CD4-positive, alpha-beta T cell (primary cell): ENCODE results near the gene VWF. TPM values are rescaled to one million over a fixed set of nuclear protein-coding genes. Genes with fewer than 3 reads are reported as not detected.

Experiments
- ATAC-seq: fragments of 200-7000 bp; cut with Tn5 transposase; one replicate; pipeline ENCODE4 v1.10.0; 2022; ENCODE audit warnings: mild to moderate bottlenecking; ENCODE audit not compliant: poor library complexity
- CTCF ChIA-PET: fragments of 350-600 bp; sonication (Branson Sonifier 250); formaldehyde crosslinking; loops from one replicate; lab custom pipeline; 2021; ENCODE audit warnings: antibody characterized with exemption, inconsistent platforms; lab: Charles Lee
- POLR2A ChIA-PET: fragments of 350-600 bp; sonication (Branson Sonifier 250); formaldehyde crosslinking; loops from one replicate; lab custom pipeline; 2021; ENCODE audit warnings: antibody characterized with exemption, inconsistent platforms; lab: Charles Lee
- DNase-seq, 14 experiments: peaks; one replicate each; pipeline ENCODE4 v3.0.0-alpha.2; 2013 to 2020; ENCODE audit warnings: mixed read lengths in 2 of 14
- H3K27ac ChIP-seq, 2 donors: one replicate each; pipeline versions ENCODE4 v1.5.1 to v1.7.0; 2013; ENCODE audit warnings: low read length in 2 of 2, low read depth in 1 of 2, mild to moderate bottlenecking in 1 of 2
- H3K27me3 ChIP-seq, 2 experiments: 1 replicate in 1 of 2; 2 replicates in 1 of 2; pipeline versions ENCODE4 v1.6.1 to v1.7.0; 2013; ENCODE audit warnings: low read length in 2 of 2, control low read depth in 1 of 2, mild to moderate bottlenecking in 1 of 2, moderate library complexity in 1 of 2; ENCODE audit not compliant: insufficient read depth in 2 of 2, control insufficient read depth in 1 of 2
- H3K36me3 ChIP-seq: one replicate; pipeline ENCODE4 v1.6.1; 2013; ENCODE audit warnings: low read length, control low read depth; ENCODE audit not compliant: insufficient read depth
- H3K4me1 ChIP-seq: one replicate; pipeline ENCODE4 v1.6.1; 2013; ENCODE audit warnings: low read length, control low read depth; ENCODE audit not compliant: insufficient read depth
- H3K4me3 ChIP-seq: one replicate; pipeline ENCODE4 v1.5.1; 2013; ENCODE audit warnings: mild to moderate bottlenecking, low read length, moderate library complexity
- H3K9me3 ChIP-seq, 2 experiments: 1 replicate in 1 of 2; 2 replicates in 1 of 2; pipeline versions ENCODE4 v1.6.1 to v1.7.0; 2013; ENCODE audit warnings: low read length in 2 of 2, mild to moderate bottlenecking in 2 of 2, control low read depth in 1 of 2, moderate library complexity in 1 of 2; ENCODE audit not compliant: control insufficient read depth in 1 of 2, insufficient read depth in 1 of 2
- H3K27ac Mint-ChIP-seq: one replicate; pipeline ENCODE4 v1.8.0; 2020; ENCODE audit warnings: mixed read lengths
- H3K27me3 Mint-ChIP-seq: one replicate; pipeline ENCODE4 v1.8.0; 2021; ENCODE audit warnings: mixed read lengths
- H3K36me3 Mint-ChIP-seq: one replicate; pipeline ENCODE4 v1.8.0; 2021; ENCODE audit warnings: low read depth, mixed read lengths
- H3K4me1 Mint-ChIP-seq: one replicate; pipeline ENCODE4 v1.8.0; 2021; ENCODE audit warnings: low read depth, mixed read lengths
- H3K4me3 Mint-ChIP-seq: one replicate; pipeline ENCODE4 v1.8.0; 2020; ENCODE audit warnings: mild to moderate bottlenecking, mixed read lengths
- H3K9me3 Mint-ChIP-seq: one replicate; pipeline ENCODE4 v1.8.0; 2020; ENCODE audit warnings: mixed read lengths
- intact Hi-C, 2 experiments: fragments of 100-400 bp; cut with DNase I in 1 of 2; cut with micrococcal nuclease in 1 of 2; formaldehyde crosslinking; loops; one replicate each; pipeline versions ENCODE4 v1.15.1 to v1.9.0; 2023 to 2025; cut with DNase I, micrococcal nuclease
- total RNA-seq, 174 experiments: library from RNA in 2 of 174; stranded (reverse) in 2 of 174; gene quantifications; one replicate each; pipeline ENCODE4 v1.2.3 and lab custom pipeline; 2021 to 2026
- TF ChIP-seq, protein P1 (sequence below): fragments of 200-600 bp; IDR thresholded peaks from one replicate; pipeline ENCODE4 v1.8.0; 2022; ENCODE audit warnings: antibody characterized with exemption, mild to moderate bottlenecking

Gene VWF
- total RNA-seq, 2 experiments from 2014 or later, result 0.20 TPM; not detected in 1

DNA sequence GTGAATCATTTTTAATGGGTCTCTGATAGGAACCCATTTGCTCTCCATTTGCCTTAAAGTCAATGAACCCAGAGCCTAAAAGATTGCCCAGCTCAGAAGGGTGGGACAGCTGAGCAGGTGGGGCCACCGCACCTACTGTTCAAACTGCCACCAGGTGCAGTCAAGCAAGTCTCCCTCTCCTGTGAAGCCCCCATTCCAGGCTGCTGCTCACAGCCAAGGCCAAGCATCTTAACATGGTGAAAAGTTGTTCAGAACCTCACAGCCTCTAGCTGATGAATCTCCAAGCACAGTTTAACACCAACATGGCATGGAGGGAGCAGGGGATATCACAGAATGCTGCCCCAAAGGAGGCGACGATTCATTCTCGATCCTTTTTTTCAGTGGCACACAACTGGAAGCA lies 209.0 kb downstream of the VWF start:
- Histone ChIP-seq H3K27me3 (peaks cover 2 to 4% of the 10 kb centered on the region in 2 experiments), H3K27ac (no peak overlapping the region), H3K4me1 (no peaks in the 10 kb centered on the region), H3K4me3 (no peak overlapping the region), H3K36me3 (no peaks in the 10 kb centered on the region), H3K9me3 (no peaks in the 10 kb centered on the region)
- ChIA-PET POLR2A (no interaction called here), CTCF (no interaction called here)
- Mint-ChIP-seq H3K9me3 (no peaks in the 10 kb centered on the region), H3K4me1 (no peaks in the 10 kb centered on the region), H3K27me3 (peaks cover 20% of the 10 kb centered on the region), H3K36me3 (no peaks in the 10 kb centered on the region), H3K27ac (no peak overlapping the region), H3K4me3 (no peak overlapping the region)
- intact Hi-C loops, result no loop called here
- ATAC-seq (no peak), DNase-seq (no peak)
- TF ChIP-seq, protein P1, sequence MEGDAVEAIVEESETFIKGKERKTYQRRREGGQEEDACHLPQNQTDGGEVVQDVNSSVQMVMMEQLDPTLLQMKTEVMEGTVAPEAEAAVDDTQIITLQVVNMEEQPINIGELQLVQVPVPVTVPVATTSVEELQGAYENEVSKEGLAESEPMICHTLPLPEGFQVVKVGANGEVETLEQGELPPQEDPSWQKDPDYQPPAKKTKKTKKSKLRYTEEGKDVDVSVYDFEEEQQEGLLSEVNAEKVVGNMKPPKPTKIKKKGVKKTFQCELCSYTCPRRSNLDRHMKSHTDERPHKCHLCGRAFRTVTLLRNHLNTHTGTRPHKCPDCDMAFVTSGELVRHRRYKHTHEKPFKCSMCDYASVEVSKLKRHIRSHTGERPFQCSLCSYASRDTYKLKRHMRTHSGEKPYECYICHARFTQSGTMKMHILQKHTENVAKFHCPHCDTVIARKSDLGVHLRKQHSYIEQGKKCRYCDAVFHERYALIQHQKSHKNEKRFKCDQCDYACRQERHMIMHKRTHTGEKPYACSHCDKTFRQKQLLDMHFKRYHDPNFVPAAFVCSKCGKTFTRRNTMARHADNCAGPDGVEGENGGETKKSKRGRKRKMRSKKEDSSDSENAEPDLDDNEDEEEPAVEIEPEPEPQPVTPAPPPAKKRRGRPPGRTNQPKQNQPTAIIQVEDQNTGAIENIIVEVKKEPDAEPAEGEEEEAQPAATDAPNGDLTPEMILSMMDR, result no peak

DNA sequence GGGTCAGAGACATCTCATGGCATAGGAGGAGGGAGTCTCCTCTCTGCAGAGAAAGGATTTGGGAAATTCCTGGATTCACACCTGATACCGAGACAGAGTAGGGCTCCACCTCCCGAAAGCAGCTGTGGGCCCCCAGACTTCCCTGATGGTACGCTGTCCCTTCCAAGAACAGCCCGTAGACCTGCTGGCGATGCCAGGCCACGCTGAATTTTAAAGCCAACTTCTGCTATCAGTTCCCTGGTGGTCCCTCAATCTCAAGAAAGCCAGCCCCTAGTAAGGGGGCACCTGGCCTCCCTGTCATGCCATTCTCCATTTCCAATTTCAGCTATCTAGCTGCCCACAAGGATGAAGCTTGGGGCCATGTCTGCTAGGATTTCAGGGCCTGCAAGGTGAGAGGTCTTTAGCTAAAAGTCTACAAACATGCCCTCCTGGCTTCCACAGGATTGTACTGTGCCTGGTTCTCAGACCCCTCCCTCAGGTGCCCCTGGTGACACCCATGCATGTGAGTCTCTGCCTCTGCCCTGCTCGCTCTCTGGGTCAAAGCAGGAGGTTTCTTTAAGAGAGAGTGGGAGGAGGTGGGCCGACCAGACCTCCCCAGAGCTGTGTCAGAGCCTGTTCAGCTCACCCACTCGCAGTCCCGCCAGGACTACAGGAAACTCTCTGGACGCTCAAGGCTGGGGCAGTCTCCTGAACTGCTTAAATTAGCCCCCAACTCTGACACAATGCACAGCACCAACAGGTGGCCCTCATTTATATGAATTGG lies 209.9 kb downstream of the VWF start:
- H3K27me3 ChIP-seq, result peaks cover 2 to 6% of the 10 kb centered on the region in 2 experiments
- H3K4me3 Mint-ChIP-seq, result no peak overlapping the region
- peaks cover 13% of the 10 kb centered on the region for H3K27me3 Mint-ChIP-seq
- ChIA-PET POLR2A (no interaction called here), CTCF (no interaction called here)
- no peaks in the 10 kb centered on the region for H3K4me1 Mint-ChIP-seq
- ATAC-seq (no peak), DNase-seq (no peak)
- no peak overlapping the region for H3K4me3 ChIP-seq
- no peaks in the 10 kb centered on the region for H3K36me3 ChIP-seq
- TF ChIP-seq, protein P1, result no peak
- intact Hi-C loops, result no loop called here
- no peak overlapping the region for H3K27ac ChIP-seq
- H3K27ac Mint-ChIP-seq, result no peak overlapping the region
- H3K9me3 Mint-ChIP-seq, result no peaks in the 10 kb centered on the region
- no peaks in the 10 kb centered on the region for H3K9me3 ChIP-seq
- H3K36me3 Mint-ChIP-seq, result no peaks in the 10 kb centered on the region
- H3K4me1 ChIP-seq, result no peaks in the 10 kb centered on the region

DNA sequence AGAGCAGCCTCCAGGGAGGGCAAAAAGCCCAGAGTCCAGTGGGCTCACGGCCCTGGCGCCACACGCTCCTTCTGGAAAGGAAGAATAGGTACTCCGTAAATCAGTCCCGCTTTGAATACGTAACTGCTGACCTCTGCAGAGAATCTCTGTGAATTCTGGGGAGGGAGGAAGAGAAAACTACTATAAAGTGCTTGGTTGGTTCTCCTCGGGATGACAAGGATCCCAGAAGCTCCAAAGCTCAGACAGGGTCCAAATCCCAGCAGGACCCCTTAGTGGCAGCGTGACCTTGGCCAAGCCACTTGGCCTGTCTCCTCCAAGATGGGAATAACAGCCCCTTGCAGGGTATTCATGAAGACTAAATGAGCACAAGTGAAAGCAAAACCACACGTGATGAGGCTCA lies 211.1 kb downstream of the VWF start:
- ChIA-PET CTCF (no interaction called here), POLR2A (no interaction called here)
- H3K4me1 Mint-ChIP-seq, result no peaks in the 10 kb centered on the region
- H3K36me3 Mint-ChIP-seq, result no peaks in the 10 kb centered on the region
- Histone ChIP-seq H3K4me3 (no peak overlapping the region), H3K4me1 (no peaks in the 10 kb centered on the region), H3K27ac (no peak overlapping the region), H3K9me3 (peaks cover 0 to under 1% of the 10 kb centered on the region in 2 experiments), H3K27me3 (peaks cover 2 to 6% of the 10 kb centered on the region in 2 experiments), H3K36me3 (no peaks in the 10 kb centered on the region)
- TF ChIP-seq, protein P1, result no peak
- no peak overlapping the region for H3K4me3 Mint-ChIP-seq
- no peaks in the 10 kb centered on the region for H3K9me3 Mint-ChIP-seq
- DNase-seq (no peak), ATAC-seq (no peak)
- peaks cover 8% of the 10 kb centered on the region for H3K27me3 Mint-ChIP-seq
- intact Hi-C loops, result no loop called here
- H3K27ac Mint-ChIP-seq, result no peak overlapping the region
